ENCODE results near the gene CIC.

DNA sequence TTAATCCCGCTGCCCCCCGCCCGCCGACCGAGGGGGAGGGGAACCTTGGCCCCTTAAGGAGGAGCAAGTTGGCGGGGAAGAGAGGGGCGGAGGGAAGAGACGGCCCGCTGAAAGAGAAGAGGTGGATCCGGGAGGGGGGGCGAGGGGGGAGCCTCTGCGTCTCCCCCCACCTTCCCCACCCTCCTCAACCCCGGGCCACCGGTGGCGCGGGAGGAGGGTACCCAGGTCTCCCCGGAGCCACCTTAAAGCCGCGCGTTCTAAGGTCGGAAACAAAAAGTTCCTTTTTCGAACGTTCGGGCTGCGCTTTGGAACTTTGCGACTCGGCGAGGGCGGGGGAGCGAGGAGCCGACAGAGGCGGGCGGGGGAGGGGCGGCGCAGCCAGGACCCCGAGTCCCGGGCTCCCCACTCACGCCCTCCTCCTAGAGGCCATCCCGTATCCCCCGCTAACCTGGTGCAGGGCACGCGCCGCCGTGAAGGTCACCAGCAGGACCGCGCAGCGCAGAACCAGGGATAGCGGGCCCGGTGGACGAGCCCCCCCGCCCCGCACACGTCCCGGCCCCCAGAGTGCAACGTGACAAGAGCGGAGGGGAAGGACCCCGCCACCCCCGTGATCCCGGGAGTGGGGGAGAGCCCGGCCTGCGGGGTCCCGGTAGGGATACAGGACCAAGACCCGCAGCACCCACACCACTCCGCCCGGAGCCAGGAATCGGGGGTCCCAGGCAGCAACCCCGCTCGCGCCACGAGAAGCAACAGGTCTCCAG lies 14.8 kb upstream of the CIC start:
- TF ChIP-seq CTCF (IDR thresholded peaks at IDR 0.05) = no peak
- TF ChIP-seq POLR2A (IDR thresholded peaks at IDR 0.05) = no peak
- peak; percentile 67 to 76 for TF ChIP-seq POLR2AphosphoS5 (IDR thresholded peaks at IDR 0.05; ENCODE audit: insufficient read depth in 1 of 2, low read depth in 1 of 2)
